HCT116 (cell line): ENCODE results near the gene RIMBP2. TPM values are rescaled to one million over a fixed set of nuclear protein-coding genes. Genes with fewer than 3 reads are reported as not detected.

Experiments
- ATAC-seq: fragments of 200-7000 bp; cut with Tn5 transposase; 2 replicates; pipeline ENCODE4 v1.9.1; 2020; ENCODE audit warnings: mild to moderate bottlenecking, moderate library complexity
- BruUV-seq: library from RNA; stranded (reverse); fragments of 400-500 nt; replicated peaks from 2 replicates; lab custom pipeline; 2021; lab: Mats Ljungman, UMichigan
- CTCF ChIA-PET: fragments of 300-600 bp; sonication (Branson Sonifier 250); formaldehyde crosslinking; loops from one replicate; lab custom pipeline; 2021; ENCODE audit warnings: antibody characterized with exemption; lab: Charles Lee
- POLR2A ChIA-PET: fragments of 300-600, 350-600 bp; sonication (Branson Sonifier 250); formaldehyde crosslinking; loops from one replicate; lab custom pipeline; 2021; ENCODE audit warnings: antibody characterized with exemption; lab: Charles Lee
- RAD21 ChIA-PET, 2 experiments: fragments of 300-600 bp; sonication (Branson Sonifier 250); formaldehyde crosslinking; loops; one replicate each; lab custom pipeline; 2023; ENCODE audit warnings: low total read pairs in 2 of 2; ENCODE audit not compliant: uncharacterized antibody in 2 of 2, unreplicated experiment in 2 of 2, low non-redundant PET in 1 of 2; lab: Charles Lee
- DNase-seq: peaks from one replicate; pipeline ENCODE4 v3.0.0-alpha.2; 2010; ENCODE audit warnings: low read depth, low spot score
- H2AFZ ChIP-seq: fragments of 200-600 bp; shearing (Covaris generic), sonication (generic); 2 replicates; pipeline ENCODE4 v1.6.1; 2017; ENCODE audit warnings: low read depth, mixed run types, mixed read lengths, antibody characterized with exemption, low read length; ENCODE audit not compliant: poor library complexity, severe bottlenecking
- H3K27ac ChIP-seq: 2 replicates; pipeline ENCODE4 v1.5.1; 2012; ENCODE audit warnings: low read depth, low read length
- H3K27me3 ChIP-seq: fragments of 200-600 bp; sonication (generic); 2 replicates; pipeline ENCODE4 v1.6.1; 2016; ENCODE audit warnings: mixed run types, low read length, mixed read lengths; ENCODE audit not compliant: insufficient read depth
- H3K36me3 ChIP-seq, 2 experiments: fragments of 200-500 bp in 1 of 2; fragments of 200-600 bp in 1 of 2; sonication (Bioruptor generic) in 1 of 2; sonication (generic) in 1 of 2; 2 replicates each; pipeline versions ENCODE4 v1.5.1 to v1.6.1; 2014 to 2016; ENCODE audit warnings: low read length in 2 of 2, inconsistent platforms in 1 of 2, mixed read lengths in 1 of 2, mixed run types in 1 of 2; ENCODE audit not compliant: insufficient read depth in 2 of 2, control insufficient read depth in 1 of 2
- H3K4me1 ChIP-seq, 2 experiments: fragments of 200-600 bp in 1 of 2; sonication (generic) in 1 of 2; 2 replicates each; pipeline versions ENCODE4 v1.5.1 to v1.6.1; 2012 to 2017; ENCODE audit warnings: low read length in 2 of 2, inconsistent platforms in 1 of 2, mild to moderate bottlenecking in 1 of 2, mixed read lengths in 1 of 2, mixed run types in 1 of 2, moderate library complexity in 1 of 2; ENCODE audit not compliant: insufficient read depth in 2 of 2, control insufficient read depth in 1 of 2
- H3K4me2 ChIP-seq: fragments of 200-600 bp; sonication (generic); 2 replicates; pipeline ENCODE4 v1.6.1; 2017; ENCODE audit warnings: mixed run types, low read length, mixed read lengths
- H3K4me3 ChIP-seq, 2 experiments: fragments of 200-600 bp in 1 of 2; sonication (generic) in 1 of 2; replicated peaks in 1 of 2; 2 replicates each; pipeline ENCODE4 v1.5.1; 2011 to 2016; ENCODE audit warnings: low read length in 2 of 2, control low read depth in 1 of 2, low read depth in 1 of 2, mild to moderate bottlenecking in 1 of 2, mixed read lengths in 1 of 2, mixed run types in 1 of 2
- H3K79me2 ChIP-seq: fragments of 200-600 bp; sonication (generic); 2 replicates; pipeline ENCODE4 v1.6.1; 2017; ENCODE audit warnings: mild to moderate bottlenecking, mixed run types, low read length, moderate library complexity, mixed read lengths; ENCODE audit not compliant: insufficient read depth
- H3K9ac ChIP-seq: fragments of 200-600 bp; sonication (generic); 2 replicates; pipeline ENCODE4 v1.6.1; 2016; ENCODE audit warnings: low read length, mixed read lengths
- H3K9me2 ChIP-seq: fragments of 200-600 bp; sonication (generic), shearing (Covaris generic); 2 replicates; pipeline ENCODE4 v1.6.1; 2017; ENCODE audit warnings: mixed run types, mild to moderate bottlenecking, moderate library complexity; ENCODE audit not compliant: insufficient read depth
- H3K9me3 ChIP-seq, 2 experiments: fragments of 200-500 bp in 1 of 2; fragments of 200-600 bp in 1 of 2; sonication (Bioruptor generic) in 1 of 2; sonication (generic) in 1 of 2; 2 replicates each; pipeline ENCODE4 v1.6.1; 2014 to 2017; ENCODE audit warnings: low read length in 2 of 2, mixed read lengths in 2 of 2, inconsistent platforms in 1 of 2, low read depth in 1 of 2, mild to moderate bottlenecking in 1 of 2, mixed run types in 1 of 2, moderate library complexity in 1 of 2; ENCODE audit not compliant: control insufficient read depth in 1 of 2, insufficient read depth in 1 of 2
- H4K20me1 ChIP-seq: fragments of 200-600 bp; sonication (generic), shearing (Covaris generic); 2 replicates; pipeline ENCODE4 v1.6.1; 2017; ENCODE audit warnings: mixed run types, mild to moderate bottlenecking, moderate library complexity; ENCODE audit not compliant: insufficient read depth
- ATF3 ChIP-seq: IDR thresholded peaks from 2 replicates; pipeline ENCODE4 v1.6.1; 2012
- ELF1 ChIP-seq: IDR thresholded peaks from 2 replicates; pipeline ENCODE4 v1.6.1; 2012; ENCODE audit warnings: low read depth, borderline replicate concordance
- EZH2 ChIP-seq: fragments of 200-600 bp; sonication (generic); IDR thresholded peaks from 2 replicates; pipeline ENCODE4 v1.6.1; 2017; ENCODE audit warnings: antibody characterized with exemption, mixed run types
- EZH2phosphoT487 ChIP-seq: fragments of 200-600 bp; IDR thresholded peaks from 2 replicates; pipeline ENCODE4 v1.6.1; 2018; ENCODE audit warnings: antibody characterized with exemption, borderline replicate concordance
- FOSL1 ChIP-seq: IDR thresholded peaks from 2 replicates; pipeline ENCODE4 v1.6.1; 2012; ENCODE audit warnings: low read depth
- MAX ChIP-seq: IDR thresholded peaks from 2 replicates; pipeline ENCODE4 v1.6.1; 2012
- POLR2A ChIP-seq: IDR thresholded peaks from 2 replicates; pipeline ENCODE4 v1.7.0; 2011; ENCODE audit warnings: borderline replicate concordance; ENCODE audit not compliant: insufficient read depth, insufficient read length; ENCODE audit errors: extremely low read depth
- POLR2AphosphoS5 ChIP-seq: IDR thresholded peaks from 2 replicates; pipeline ENCODE4 v1.6.1; 2011; ENCODE audit warnings: mild to moderate bottlenecking, low read depth, low read length, moderate library complexity
- RAD21 ChIP-seq: IDR thresholded peaks from 2 replicates; pipeline ENCODE4 v1.6.1; 2012; ENCODE audit warnings: low read depth, mild to moderate bottlenecking
- SIN3A ChIP-seq: IDR thresholded peaks from 2 replicates; pipeline ENCODE4 v1.6.1; 2012; ENCODE audit warnings: low read depth
- SP1 ChIP-seq: IDR thresholded peaks from 2 replicates; pipeline ENCODE4 v1.6.1; 2012; ENCODE audit warnings: low read depth
- SRF ChIP-seq: IDR thresholded peaks from 2 replicates; pipeline ENCODE4 v1.6.1; 2012; ENCODE audit warnings: low read depth
- TCF7L2 ChIP-seq: IDR thresholded peaks from 2 replicates; pipeline ENCODE4 v1.7.0; 2011; ENCODE audit warnings: borderline replicate concordance, inconsistent platforms; ENCODE audit not compliant: insufficient read depth, insufficient read length; ENCODE audit errors: extremely low read depth
- YY1 ChIP-seq: IDR thresholded peaks from 2 replicates; pipeline ENCODE4 v1.6.1; 2011; ENCODE audit warnings: low read length, low read depth, moderate library complexity, mild to moderate bottlenecking; ENCODE audit not compliant: insufficient replicate concordance; ENCODE audit errors: extremely low read depth
- ZBTB33 ChIP-seq: IDR thresholded peaks from 2 replicates; pipeline ENCODE4 v1.6.1; 2011; ENCODE audit warnings: mild to moderate bottlenecking, low read length, moderate library complexity; ENCODE audit not compliant: insufficient replicate concordance; ENCODE audit errors: extremely low read depth
- ZFX ChIP-seq: fragments of 450-650 bp; IDR thresholded peaks from 2 replicates; pipeline ENCODE4 v1.6.1; 2017
- intact Hi-C: fragments of 100-400 bp; cut with micrococcal nuclease; formaldehyde crosslinking; loops from 2 replicates; pipeline ENCODE4 v1.10.0; 2022
- total RNA-seq: library from RNA; stranded (reverse); gene quantifications from one replicate; pipeline ENCODE4 v1.2.1, GENCODE V29; 2021; ENCODE audit not compliant: unreplicated experiment

Gene RIMBP2
- total RNA-seq, 1 experiment from 2014 or later, result not detected

GRCh38 chr12:130559806-130560205 is 156.3 kb downstream of the RIMBP2 start:
- no peak overlapping the region for H3K4me3 ChIP-seq
- H3K79me2 ChIP-seq, result no peaks in the 10 kb centered on the region
- BruUV-seq, result no TSS peak
- H4K20me1 ChIP-seq, result no peaks in the 10 kb centered on the region
- H3K4me2 ChIP-seq, result no peak overlapping the region
- CTCF ChIA-PET, result no interaction called here
- no peak overlapping the region for H2AFZ ChIP-seq
- no peak for TF ChIP-seq RAD21
- TF ChIP-seq ATF3, result no peak
- no peak for TF ChIP-seq FOSL1
- no peak for TF ChIP-seq EZH2
- no peak for TF ChIP-seq MAX
- TF ChIP-seq SIN3A, result no peak
- TF ChIP-seq TCF7L2, result no peak
- TF ChIP-seq ZBTB33, result no peak
- no peak for TF ChIP-seq POLR2AphosphoS5
- no peak for TF ChIP-seq SRF
- TF ChIP-seq ELF1, result no peak
- no peak for TF ChIP-seq SP1
- no peak for TF ChIP-seq YY1
- TF ChIP-seq ZFX, result no peak
- no peak for TF ChIP-seq EZH2phosphoT487
- no peak for TF ChIP-seq POLR2A
- intact Hi-C loops, result no loop called here
- DNase-seq (no peak), ATAC-seq (no peak)
- no peaks in the 10 kb centered on the region; the same call in 1 of the 2 replicates for H3K27me3 ChIP-seq
- H3K36me3 ChIP-seq, result no peaks in the 10 kb centered on the region
- no peaks in the 10 kb centered on the region for H3K9me3 ChIP-seq
- H3K4me1 ChIP-seq, result peaks cover 0 to 3% of the 10 kb centered on the region in 2 experiments; a peak in 1 of 4 replicates
- H3K9ac ChIP-seq, result no peak overlapping the region
- RAD21 ChIA-PET, result no interaction called here
- no peak overlapping the region for H3K27ac ChIP-seq
- POLR2A ChIA-PET, result no interaction called here
- H3K9me2 ChIP-seq, result no peaks in the 10 kb centered on the region
